ENCODE data around the gene NDC80.

NDC80 gene

GRCh38 chr18:2532797-2533196 lies 38.6 kb upstream of the NDC80 start:
- ChIA-PET POLR2A (no interaction called here), CTCF (interaction anchor here (1.3 kb wide), 1 partner anchor 9 kb away, joined by 3 read pairs; no protein-coding TSS in a partner anchor)
- H3K4me3 ChIP-seq (ENCODE audit: low read depth, low read length), result no peak overlapping the region
- TF ChIP-seq CTCF (IDR thresholded peaks at IDR 0.05; ENCODE audit: insufficient read depth, low read length, missing control alignments), result no peak
- no peak for DNase-seq (ENCODE audit: low read depth, low spot score)

DNA sequence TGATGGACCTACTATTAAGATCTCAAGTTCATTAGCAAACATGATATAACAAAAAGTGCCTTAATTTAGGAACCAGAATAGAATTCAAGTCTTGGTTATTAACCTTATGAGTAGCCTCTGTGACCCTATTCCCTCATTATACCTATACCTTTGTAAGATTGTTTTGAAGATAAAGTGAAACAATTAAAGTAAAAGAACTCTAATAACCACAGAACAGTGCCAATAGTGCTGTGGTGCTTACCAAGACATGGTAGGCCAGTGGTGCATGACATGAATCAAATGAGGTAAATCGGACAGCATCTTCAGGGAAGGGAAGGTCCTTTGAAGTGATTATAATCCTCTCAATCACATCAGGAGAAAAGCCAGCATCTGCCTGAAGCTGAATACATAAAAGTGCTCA lies 36.5 kb upstream of the NDC80 start:
- TF ChIP-seq CTCF (IDR thresholded peaks at IDR 0.05; ENCODE audit: insufficient read depth, low read length, missing control alignments), result no peak
- ChIA-PET POLR2A (no interaction called here), CTCF (interaction anchor here (1.0 kb wide), 1 partner anchor 12 kb away, joined by 4 read pairs; no protein-coding TSS in a partner anchor)
- no peak overlapping the region for H3K4me3 ChIP-seq (ENCODE audit: low read depth, low read length)
- DNase-seq (ENCODE audit: low read depth, low spot score), result no peak

- POLR2A ChIA-PET, result no interaction called here
- no peak for DNase-seq (ENCODE audit: low read depth, low spot score)
- CTCF ChIA-PET, result interaction anchor here (2.5 to 3.0 kb wide), 2 partner anchors 12 to 431 kb away, joined by 8 to 12 read pairs; no protein-coding TSS in a partner anchor
- no peak overlapping the region for H3K4me3 ChIP-seq (ENCODE audit: low read depth, low read length)
- no peak for TF ChIP-seq CTCF (IDR thresholded peaks at IDR 0.05; ENCODE audit: insufficient read depth, low read length, missing control alignments)
Observed at GRCh38 chr18:2535419-2535910, 35.9 kb upstream of the NDC80 start.

DNA sequence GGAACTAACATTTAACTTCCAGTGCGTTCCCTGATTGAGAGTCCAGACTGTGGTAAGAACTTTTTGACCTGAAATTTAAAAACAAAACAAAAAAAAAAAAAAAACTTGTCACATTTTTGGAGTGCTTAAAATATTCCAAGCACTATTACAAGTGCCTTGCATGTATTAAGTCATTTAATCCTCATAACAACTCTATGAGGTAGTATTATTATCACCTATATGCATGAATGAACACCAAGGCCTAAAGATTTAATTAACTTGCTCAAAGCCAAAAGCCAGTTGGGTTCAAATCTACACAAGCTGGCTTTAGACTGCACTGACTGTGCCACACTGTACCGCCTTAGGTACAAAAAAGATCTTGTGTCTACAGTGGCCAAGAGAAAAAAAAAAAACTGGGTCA lies 35.3 kb upstream of the NDC80 start:
- no peak for DNase-seq (ENCODE audit: low read depth, low spot score)
- CTCF ChIA-PET, result interaction anchor here (1.0 to 3.0 kb wide), 3 partner anchors 11 to 950 kb away, joined by 3 to 12 read pairs (median 8); no protein-coding TSS in a partner anchor
- H3K4me3 ChIP-seq (ENCODE audit: low read depth, low read length), result no peak overlapping the region
- no peak for TF ChIP-seq CTCF (IDR thresholded peaks at IDR 0.05; ENCODE audit: insufficient read depth, low read length, missing control alignments)
- POLR2A ChIA-PET, result no interaction called here

DNA sequence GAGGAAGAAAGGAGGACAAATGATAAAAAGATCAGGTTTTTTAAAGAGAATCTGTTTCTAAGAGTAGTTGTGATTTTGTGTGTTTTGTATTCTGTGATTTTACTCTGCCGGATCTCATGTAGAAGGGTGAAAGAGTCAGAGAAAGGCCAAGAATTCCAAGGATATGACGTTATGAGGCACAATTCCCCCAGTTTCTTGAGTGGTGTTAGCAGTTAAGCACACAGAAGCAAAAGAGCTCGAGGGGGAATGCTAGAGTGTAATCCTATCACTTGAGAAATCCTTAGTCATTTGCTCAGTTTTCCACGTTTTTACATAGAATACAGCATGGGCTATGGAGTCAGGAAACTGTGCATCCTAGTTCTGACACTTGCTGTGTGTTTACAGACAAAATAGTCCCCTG lies 34.9 kb upstream of the NDC80 start:
- no peak for DNase-seq (ENCODE audit: low read depth, low spot score)
- CTCF ChIA-PET, result interaction anchor here (1.0 to 3.0 kb wide), 5 partner anchors 11 to 951 kb away, joined by 3 to 12 read pairs (median 6); no protein-coding TSS in a partner anchor
- TF ChIP-seq CTCF (IDR thresholded peaks at IDR 0.05; ENCODE audit: insufficient read depth, low read length, missing control alignments), result no peak
- POLR2A ChIA-PET, result no interaction called here
- no peak overlapping the region for H3K4me3 ChIP-seq (ENCODE audit: low read depth, low read length)

DNA sequence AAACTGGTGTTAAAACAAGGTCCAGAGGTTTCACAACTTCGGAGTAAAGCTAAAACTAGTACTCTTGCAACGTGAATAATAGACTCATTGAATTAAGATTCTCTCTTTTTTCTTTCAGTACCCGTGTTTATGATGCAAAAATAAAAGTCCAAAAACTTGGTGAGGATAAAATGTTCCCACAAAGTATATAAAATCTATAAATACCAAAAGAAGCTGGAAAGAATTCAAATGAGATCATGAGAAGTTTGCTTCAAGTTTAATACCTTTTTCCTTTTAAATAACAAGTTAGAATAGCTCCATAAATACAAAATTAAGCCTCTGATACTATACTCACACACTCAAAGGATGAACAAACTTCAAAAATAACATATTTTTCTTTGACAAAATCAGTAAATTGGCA lies 34.1 kb upstream of the NDC80 start:
- POLR2A ChIA-PET, result no interaction called here
- no peak for TF ChIP-seq CTCF (IDR thresholded peaks at IDR 0.05; ENCODE audit: insufficient read depth, low read length, missing control alignments)
- DNase-seq (ENCODE audit: low read depth, low spot score), result no peak
- H3K4me3 ChIP-seq (ENCODE audit: low read depth, low read length), result no peak overlapping the region
- CTCF ChIA-PET, result interaction anchor here (0.9 to 3.0 kb wide), 5 partner anchors 10 to 433 kb away, joined by 3 to 12 read pairs (median 6); no protein-coding TSS in a partner anchor
